Skeletal muscle tissue (tissue), 4 donors: ENCODE data around the gene IL17D. TPM values are rescaled to one million over a fixed set of nuclear protein-coding genes. Genes with fewer than 3 reads are reported as not detected.
A peak's percentile ranks its signal among the peaks of the same experiment; 100 is the strongest.
"Not testable (repeated sequence)": the region's sequence is repeated elsewhere in the genome, so short reads cannot be mapped to it uniquely, and the experiment has no call there.

ENCODE experiments used
- H3K27ac ChIP-seq: one replicate; pipeline ENCODE4 v1.7.0; 2013; ENCODE audit warnings: mild to moderate bottlenecking, low read depth, low read length, inconsistent platforms
- H3K27me3 ChIP-seq, 3 donors: one replicate each; pipeline ENCODE4 v1.7.0; 2013; ENCODE audit warnings: low read length in 3 of 3; ENCODE audit not compliant: control insufficient read depth in 3 of 3, insufficient read depth in 3 of 3
- H3K36me3 ChIP-seq, 3 donors: one replicate each; pipeline ENCODE4 v1.7.0; 2013; ENCODE audit warnings: low read length in 3 of 3; ENCODE audit not compliant: control insufficient read depth in 3 of 3, insufficient read depth in 3 of 3
- H3K4me1 ChIP-seq, 3 donors: one replicate each; pipeline ENCODE4 v1.7.0; 2013; ENCODE audit warnings: low read length in 3 of 3, mild to moderate bottlenecking in 3 of 3; ENCODE audit not compliant: control insufficient read depth in 3 of 3, insufficient read depth in 3 of 3
- H3K4me3 ChIP-seq, 3 donors: one replicate each; pipeline ENCODE4 v1.7.0; 2013; ENCODE audit warnings: low read length in 3 of 3
- H3K9ac ChIP-seq, 3 donors: one replicate each; pipeline ENCODE4 v1.7.0; 2013; ENCODE audit warnings: low read length in 3 of 3, mild to moderate bottlenecking in 3 of 3, moderate library complexity in 2 of 3, low read depth in 1 of 3
- H3K9me3 ChIP-seq, 3 donors: one replicate each; pipeline ENCODE4 v1.7.0; 2013; ENCODE audit warnings: low read length in 3 of 3; ENCODE audit not compliant: control insufficient read depth in 3 of 3
- total RNA-seq: library from RNA; depleted of rRNA; stranded (reverse); fragments of >200 nt; gene quantifications from one replicate; pipeline ENCODE4 v1.2.3, GENCODE V29; 2014
- donor health status: Osteomylitis.

Gene IL17D
- total RNA-seq, 1 donor from 2014 or later, result 7.3 TPM

- H3K4me1 ChIP-seq, result peaks cover 22 to 37% (median 30%) of the 10 kb centered on the region in 3 donors
- peak overlapping the region; percentile 97 for H3K27ac ChIP-seq
- no peaks in the 10 kb centered on the region for H3K9me3 ChIP-seq
- H3K36me3 ChIP-seq, result peaks cover 0 to 8% (median 7%) of the 10 kb centered on the region in 3 donors
- H3K4me3 ChIP-seq, result peak overlapping the region; percentile 46 to 78 (median 68)
- peaks cover 0 to 3% (median 0%) of the 10 kb centered on the region in 3 donors for H3K27me3 ChIP-seq
- H3K9ac ChIP-seq, result peak overlapping the region; percentile 56 to 92 (median 68)
These were observed 18.2 kb downstream of the IL17D start for GRCh38 chr13:20721454-20722357.

- Histone ChIP-seq H3K27ac (no peak overlapping the region), H3K27me3 (no peaks in the 10 kb centered on the region), H3K4me3 (no peak overlapping the region), H3K4me1 (peaks cover 6 to 13% (median 10%) of the 10 kb centered on the region in 3 donors), H3K9me3 (no peaks in the 10 kb centered on the region), H3K36me3 (peaks cover 0 to 9% (median 4%) of the 10 kb centered on the region in 3 donors), H3K9ac (no peak overlapping the region)
These were observed 24.4 kb downstream of the IL17D start for GRCh38 chr13:20727856-20728255.

GRCh38 chr13:20728579-20729311, 25.2 kb downstream of the IL17D start:
- peak overlapping the region in 1 of 3 donors; percentile 48 for H3K4me3 ChIP-seq
- peaks cover 0 to 9% (median 4%) of the 10 kb centered on the region in 3 donors for H3K36me3 ChIP-seq
- H3K9me3 ChIP-seq, result no peaks in the 10 kb centered on the region
- H3K27me3 ChIP-seq, result no peaks in the 10 kb centered on the region
- peak overlapping the region; percentile 67 for H3K27ac ChIP-seq
- H3K9ac ChIP-seq, result peak overlapping the region in 2 of 3 donors; percentile 43 to 60
- peaks cover 6 to 13% (median 10%) of the 10 kb centered on the region in 3 donors for H3K4me1 ChIP-seq

GRCh38 chr13:20729633-20730585, 26.4 kb downstream of the IL17D start:
- Histone ChIP-seq H3K36me3 (peaks cover 0 to 9% (median 4%) of the 10 kb centered on the region in 3 donors), H3K4me3 (no peak overlapping the region), H3K4me1 (peaks cover 6 to 13% (median 10%) of the 10 kb centered on the region in 3 donors), H3K27ac (no peak overlapping the region), H3K9me3 (no peaks in the 10 kb centered on the region), H3K9ac (no peak overlapping the region), H3K27me3 (no peaks in the 10 kb centered on the region)

- H3K4me1 ChIP-seq, result no peaks in the 10 kb centered on the region
These were observed 35.1 kb downstream of the IL17D start for GRCh38 chr13:20738616-20739015.

GRCh38 chr13:20740021-20740420, 36.5 kb downstream of the IL17D start:
- H3K27me3 ChIP-seq, result no peaks in the 10 kb centered on the region
- H3K9me3 ChIP-seq, result no peaks in the 10 kb centered on the region
- no peak overlapping the region for H3K27ac ChIP-seq
- H3K36me3 ChIP-seq, result peaks cover 0 to 6% (median under 1%) of the 10 kb centered on the region in 3 donors
- H3K9ac ChIP-seq, result no peak overlapping the region
- no peak overlapping the region for H3K4me3 ChIP-seq
- no peaks in the 10 kb centered on the region for H3K4me1 ChIP-seq

More at GRCh38 chr13:20738616-20739015, 35.1 kb downstream of the IL17D start:
- Histone ChIP-seq H3K9me3 (no peaks in the 10 kb centered on the region), H3K4me3 (no peak overlapping the region), H3K27ac (no peak overlapping the region), H3K9ac (no peak overlapping the region), H3K36me3 (peaks cover 0 to 6% (median 2%) of the 10 kb centered on the region in 3 donors), H3K27me3 (no peaks in the 10 kb centered on the region)

GRCh38 chr13:20743830-20744404, 40.4 kb downstream of the IL17D start:
- H3K27ac ChIP-seq, H3K4me1 ChIP-seq, H3K9ac ChIP-seq, H3K36me3 ChIP-seq, H3K4me3 ChIP-seq, H3K27me3 ChIP-seq, H3K9me3 ChIP-seq: not testable (repeated sequence)

- Histone ChIP-seq H3K27ac (no peak overlapping the region), H3K27me3 (no peaks in the 10 kb centered on the region), H3K9ac (no peak overlapping the region), H3K4me1 (no peaks in the 10 kb centered on the region), H3K4me3 (no peak overlapping the region), H3K36me3 (peaks cover 0 to 4% (median 2%) of the 10 kb centered on the region in 3 donors), H3K9me3 (peaks cover 0 to 2% (median 0%) of the 10 kb centered on the region in 3 donors)
These were observed 45.9 kb downstream of the IL17D start for GRCh38 chr13:20749377-20749776.

- no peak overlapping the region for H3K9ac ChIP-seq
- no peak overlapping the region for H3K27ac ChIP-seq
- peaks cover 0 to 2% (median 0%) of the 10 kb centered on the region in 3 donors for H3K9me3 ChIP-seq
These were observed 50.5 kb downstream of the IL17D start for GRCh38 chr13:20754009-20754408.

More at GRCh38 chr13:20754009-20754408, 50.5 kb downstream of the IL17D start:
- Histone ChIP-seq H3K27me3 (no peaks in the 10 kb centered on the region), H3K36me3 (peaks cover 0 to 17% (median 4%) of the 10 kb centered on the region in 3 donors), H3K4me3 (no peak overlapping the region), H3K4me1 (peaks cover 2 to 5% (median 3%) of the 10 kb centered on the region in 3 donors)
